OCI-LY7 (cell line): ENCODE measurements around the gene CCL14.

Experiments used
- EZH2phosphoT487 ChIP-seq: fragments of 200-600 bp; sonication (generic); IDR thresholded peaks from 2 replicates; pipeline ENCODE4 v1.6.1; 2018; ENCODE audit warnings: low read depth, borderline replicate concordance, mild to moderate bottlenecking, mixed run types, antibody characterized with exemption, low read length, moderate library complexity, mixed read lengths
- TF ChIP-seq, protein P1 (sequence below): fragments of 200-600 bp; sonication (generic); conservative IDR thresholded peaks from 2 replicates; pipeline ENCODE4 v1.5.1; 2014; ENCODE audit warnings: mild to moderate bottlenecking, antibody characterized with exemption, low read length, moderate library complexity, mixed read lengths

DNA sequence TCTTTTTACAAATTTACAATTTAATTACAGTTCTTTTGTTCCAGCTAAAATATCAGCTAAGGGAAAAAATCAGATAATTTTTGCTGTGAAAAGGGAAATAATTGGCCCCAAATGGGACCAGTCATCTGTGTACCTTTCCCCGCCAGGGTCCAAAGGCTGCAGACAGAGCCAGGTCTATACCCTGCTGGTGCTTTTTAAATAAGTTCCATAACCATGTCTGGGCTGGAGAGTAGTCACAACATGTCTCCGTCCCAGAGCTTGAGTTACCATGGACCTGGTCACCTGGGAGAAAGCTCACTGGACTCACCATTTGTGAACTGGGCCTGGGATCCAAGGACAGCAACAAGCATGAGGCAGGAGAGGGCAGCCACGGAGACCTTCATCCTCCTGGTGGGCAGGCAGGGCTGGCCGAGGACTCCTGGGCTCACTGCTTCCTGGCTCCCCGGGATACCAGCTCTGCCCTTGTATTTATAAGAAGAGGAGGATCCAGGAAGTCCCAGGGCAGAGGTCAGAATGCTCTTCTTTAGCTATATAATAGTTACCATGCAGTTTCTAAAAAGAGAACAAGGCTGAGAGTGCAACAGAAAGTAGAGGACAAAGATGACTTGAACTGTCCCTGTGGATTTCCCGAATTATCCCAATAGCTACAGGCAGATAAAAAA, 14.7 kb upstream of the CCL14 start, which contains the start of gene CCL15:
- TF ChIP-seq, protein P1, sequence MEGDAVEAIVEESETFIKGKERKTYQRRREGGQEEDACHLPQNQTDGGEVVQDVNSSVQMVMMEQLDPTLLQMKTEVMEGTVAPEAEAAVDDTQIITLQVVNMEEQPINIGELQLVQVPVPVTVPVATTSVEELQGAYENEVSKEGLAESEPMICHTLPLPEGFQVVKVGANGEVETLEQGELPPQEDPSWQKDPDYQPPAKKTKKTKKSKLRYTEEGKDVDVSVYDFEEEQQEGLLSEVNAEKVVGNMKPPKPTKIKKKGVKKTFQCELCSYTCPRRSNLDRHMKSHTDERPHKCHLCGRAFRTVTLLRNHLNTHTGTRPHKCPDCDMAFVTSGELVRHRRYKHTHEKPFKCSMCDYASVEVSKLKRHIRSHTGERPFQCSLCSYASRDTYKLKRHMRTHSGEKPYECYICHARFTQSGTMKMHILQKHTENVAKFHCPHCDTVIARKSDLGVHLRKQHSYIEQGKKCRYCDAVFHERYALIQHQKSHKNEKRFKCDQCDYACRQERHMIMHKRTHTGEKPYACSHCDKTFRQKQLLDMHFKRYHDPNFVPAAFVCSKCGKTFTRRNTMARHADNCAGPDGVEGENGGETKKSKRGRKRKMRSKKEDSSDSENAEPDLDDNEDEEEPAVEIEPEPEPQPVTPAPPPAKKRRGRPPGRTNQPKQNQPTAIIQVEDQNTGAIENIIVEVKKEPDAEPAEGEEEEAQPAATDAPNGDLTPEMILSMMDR = no peak
- no peak for TF ChIP-seq EZH2phosphoT487
